GM11168 (cell line): Measurements from ENCODE around the gene TUBGCP2.

Source experiments
- in situ Hi-C: fragments of 300-500 bp; cut with MboI; formaldehyde crosslinking; loops from one replicate; pipeline ENCODE4 v1.12.0; 2022; ENCODE audit warnings: low sequenced_read_pairs; ENCODE audit not compliant: unreplicated experiment

Gene TUBGCP2

GRCh38 chr10:133308421-133309099, at the start of gene TUBGCP2, which contains the start of gene ZNF511:
TSS of gene TUBGCP2 (minus strand) at chr10:133308872. CDS start at chr10:133302941, 5,931 bp downstream.
TSS of gene ZNF511 (plus strand) at chr10:133308914. CDS start at chr10:133308944, 30 bp downstream.
- in situ Hi-C loops: loop anchor here (5.0 kb wide), 1 partner anchor 166 kb away; no protein-coding TSS in a partner anchor

- in situ Hi-C loops: no loop called here
Observed at GRCh38 chr10:133357285-133358161, 48.9 kb upstream of the TUBGCP2 start, which contains the start of gene FUOM. TSS of gene FUOM (minus strand) at chr10:133358019. CDS start at chr10:133358007, 12 bp downstream.

DNA sequence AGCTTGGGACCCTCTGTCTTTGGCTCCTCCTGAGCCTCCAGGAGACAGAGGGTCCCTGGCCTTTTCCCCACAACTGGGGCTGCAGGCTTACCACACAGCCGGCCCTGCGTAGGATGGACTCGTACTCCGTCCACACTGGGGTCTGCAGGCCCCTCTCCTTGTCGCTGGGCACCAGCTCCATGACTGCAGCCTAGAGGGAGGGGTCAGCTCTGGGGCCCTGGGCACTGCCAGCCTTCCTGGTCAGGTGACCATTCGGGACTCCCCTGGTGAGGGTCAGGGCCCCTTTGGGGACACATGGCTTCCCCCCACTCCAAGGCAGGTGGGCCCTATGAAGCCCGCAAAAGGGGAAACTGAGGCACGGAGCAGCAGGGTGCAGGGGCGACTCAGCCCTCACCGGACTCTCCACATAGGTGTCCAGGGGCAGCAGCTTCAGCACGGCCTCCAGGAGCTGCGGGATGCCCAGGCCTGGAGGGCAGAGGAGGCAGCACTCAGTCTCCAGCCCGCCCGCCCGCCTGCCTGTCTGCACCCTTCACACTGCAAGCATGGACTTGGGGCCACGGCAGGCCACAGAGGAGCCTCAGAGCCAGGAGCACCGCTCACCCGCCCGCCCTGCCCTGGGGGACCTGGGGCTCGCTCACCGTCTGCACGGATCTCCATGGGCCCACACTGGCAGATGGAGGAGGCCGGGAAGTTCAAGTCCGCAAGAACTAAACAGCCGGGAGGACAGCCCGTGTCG, 48.0 kb upstream of the TUBGCP2 start:
- in situ Hi-C loops: no loop called here

- in situ Hi-C loops: no loop called here
Observed at GRCh38 chr10:133355991-133356390, 47.3 kb upstream of the TUBGCP2 start.

DNA sequence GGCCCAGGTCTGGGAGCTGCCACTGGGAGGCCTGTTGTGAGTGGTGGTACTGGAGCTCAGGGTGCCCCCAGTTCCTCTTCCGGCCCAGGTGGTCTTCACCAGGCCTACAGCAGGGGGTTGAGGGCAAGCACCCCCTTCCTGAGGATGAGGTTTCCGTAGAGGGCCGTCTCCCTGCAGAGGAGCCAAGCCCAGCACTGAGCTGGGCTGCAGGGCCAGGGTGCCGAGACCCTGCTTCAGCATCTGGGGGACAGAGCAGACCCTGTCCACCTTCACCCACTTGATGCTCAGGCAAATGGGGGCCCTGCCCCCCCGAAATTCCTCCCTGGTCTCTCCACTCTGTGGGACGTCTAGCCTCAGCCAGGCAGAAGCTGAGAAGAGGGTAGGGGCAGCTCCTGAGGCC, 46.6 kb upstream of the TUBGCP2 start:
- in situ Hi-C loops: no loop called here

DNA sequence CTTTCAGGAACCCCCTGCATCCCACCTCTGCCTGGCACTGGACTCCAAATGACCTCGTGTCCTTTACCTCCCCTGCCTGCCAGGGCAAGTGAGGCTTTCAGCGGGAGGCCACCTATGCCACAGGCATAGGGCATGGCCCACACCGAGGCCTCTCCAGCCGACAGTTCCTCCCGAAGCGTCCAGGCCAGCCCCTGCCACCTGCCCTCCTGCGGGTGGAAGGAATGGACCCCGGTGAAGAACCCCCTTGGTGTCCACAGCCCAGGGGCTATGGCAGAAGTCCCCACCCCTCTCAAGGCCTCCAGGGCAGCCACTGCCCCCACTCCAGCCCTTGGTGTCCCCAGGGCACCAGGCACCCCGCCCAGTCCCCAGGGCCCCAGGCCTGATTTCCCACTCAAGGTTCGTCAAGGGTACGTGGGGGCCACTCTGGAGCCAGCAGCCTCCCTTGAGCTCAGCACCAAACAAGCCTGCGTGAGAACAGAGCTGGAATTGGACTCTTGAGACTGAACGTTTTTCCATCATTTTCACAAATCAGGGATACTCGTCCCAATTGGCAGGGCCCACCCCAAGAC, 46.1 kb upstream of the TUBGCP2 start:
- in situ Hi-C loops: no loop called here

DNA sequence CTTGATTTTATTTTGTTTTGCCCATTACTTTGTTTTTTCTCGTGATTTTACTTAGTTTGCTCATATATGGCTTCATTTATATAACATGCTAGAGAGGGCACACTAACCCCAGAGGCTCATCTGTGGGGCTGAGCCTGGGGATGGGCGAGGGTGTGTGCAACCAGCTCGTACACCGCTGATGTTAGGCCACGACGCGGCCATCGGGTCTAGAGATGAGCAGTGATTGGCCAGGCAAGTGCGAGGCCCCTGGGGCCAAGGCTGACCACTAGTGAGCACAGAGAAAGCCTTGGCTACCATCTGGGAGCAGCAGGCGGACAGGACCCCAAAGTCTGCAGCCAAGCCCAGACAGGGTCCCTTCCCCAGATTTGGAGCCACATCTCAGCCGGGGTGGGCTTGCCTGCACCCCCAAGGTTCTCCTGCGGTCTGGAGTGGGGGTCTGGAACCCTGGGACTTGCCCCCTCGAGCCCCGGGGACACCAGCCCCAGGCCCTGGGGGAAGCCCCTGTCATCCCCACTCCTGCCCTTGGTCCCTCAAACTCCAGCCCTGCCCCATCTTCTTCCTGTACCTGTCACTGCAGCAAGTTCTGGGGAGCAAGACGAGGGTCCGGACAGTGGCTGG, 45.4 kb upstream of the TUBGCP2 start:
- in situ Hi-C loops: no loop called here

DNA sequence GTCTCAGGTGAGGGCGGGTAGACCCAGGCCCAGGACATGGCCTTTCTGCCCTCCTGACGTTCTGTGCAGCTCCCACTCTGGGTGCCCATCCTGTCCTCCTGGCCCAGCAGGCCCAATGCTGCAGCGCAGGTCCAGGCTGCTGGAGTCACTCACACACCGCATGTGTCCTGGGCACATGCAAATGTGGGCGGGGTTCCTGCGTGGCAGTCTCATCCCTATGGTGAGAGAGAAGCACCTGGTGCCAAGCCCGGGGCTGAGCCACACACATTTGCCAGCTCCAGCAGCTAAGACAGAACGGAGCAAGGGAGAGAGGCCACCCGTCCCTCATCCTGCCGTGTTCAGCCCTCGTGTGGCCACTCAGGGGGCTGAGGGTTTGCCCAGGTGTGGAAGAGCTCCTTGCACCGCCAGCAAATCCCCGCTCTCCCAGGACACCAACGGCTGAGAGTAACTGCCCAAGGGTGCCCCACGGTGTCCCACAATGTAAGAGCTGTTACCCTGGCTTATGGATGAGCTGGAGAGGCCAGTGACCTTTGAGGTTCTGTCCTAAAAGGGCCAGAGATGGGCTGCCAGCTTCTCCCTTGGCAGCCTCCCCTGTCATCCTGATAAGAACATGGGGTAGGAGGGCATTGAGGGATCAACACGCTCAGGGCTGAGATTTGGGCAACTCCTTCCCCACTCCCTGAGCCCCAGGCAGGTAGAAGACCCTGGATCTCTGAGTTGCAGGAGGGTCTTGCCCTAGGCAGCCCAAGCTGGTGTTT, 44.7 kb upstream of the TUBGCP2 start:
- in situ Hi-C loops: no loop called here

GRCh38 chr10:133351408-133352318, 43.0 kb upstream of the TUBGCP2 start:
- in situ Hi-C loops: no loop called here

- in situ Hi-C loops: no loop called here
Observed at GRCh38 chr10:133350950-133351329, 42.3 kb upstream of the TUBGCP2 start.

DNA sequence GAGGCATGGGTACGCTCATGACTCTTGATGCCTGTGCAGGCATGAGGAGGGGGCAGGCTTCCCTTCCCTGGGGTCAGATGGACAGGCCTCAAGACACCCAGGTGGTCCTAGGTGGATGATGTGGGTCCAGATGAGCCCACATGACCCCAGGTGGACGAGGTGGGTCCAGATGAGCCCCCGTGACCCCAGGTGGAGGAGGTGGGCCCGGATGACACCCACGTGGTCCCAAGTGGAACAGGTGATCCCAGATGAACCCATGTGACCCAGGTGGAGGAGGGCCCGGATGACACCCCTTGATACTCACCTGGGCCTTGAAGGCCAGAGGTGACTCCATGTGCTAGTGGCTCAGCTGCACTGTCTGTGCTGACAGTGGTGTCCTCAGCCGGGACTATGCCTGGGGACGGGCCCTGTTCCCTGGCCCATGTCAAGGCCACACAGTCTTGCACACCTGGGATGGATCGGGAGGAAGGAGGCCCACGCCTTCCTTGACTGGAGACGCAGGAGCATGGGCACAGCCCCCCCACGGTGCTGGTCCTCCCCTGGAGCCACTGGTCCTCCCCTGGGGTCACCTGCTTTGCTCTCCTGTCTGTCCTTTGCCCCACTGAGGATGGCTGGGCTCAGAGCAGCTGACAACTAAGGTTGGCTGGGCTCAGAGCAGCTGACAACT, 41.7 kb upstream of the TUBGCP2 start:
- in situ Hi-C loops: no loop called here

GRCh38 chr10:133349577-133350011, 40.9 kb upstream of the TUBGCP2 start:
- in situ Hi-C loops: no loop called here

GRCh38 chr10:133349160-133349568, 40.5 kb upstream of the TUBGCP2 start:
- in situ Hi-C loops: no loop called here

- in situ Hi-C loops: no loop called here
Observed at GRCh38 chr10:133347710-133348517, 39.2 kb upstream of the TUBGCP2 start.

DNA sequence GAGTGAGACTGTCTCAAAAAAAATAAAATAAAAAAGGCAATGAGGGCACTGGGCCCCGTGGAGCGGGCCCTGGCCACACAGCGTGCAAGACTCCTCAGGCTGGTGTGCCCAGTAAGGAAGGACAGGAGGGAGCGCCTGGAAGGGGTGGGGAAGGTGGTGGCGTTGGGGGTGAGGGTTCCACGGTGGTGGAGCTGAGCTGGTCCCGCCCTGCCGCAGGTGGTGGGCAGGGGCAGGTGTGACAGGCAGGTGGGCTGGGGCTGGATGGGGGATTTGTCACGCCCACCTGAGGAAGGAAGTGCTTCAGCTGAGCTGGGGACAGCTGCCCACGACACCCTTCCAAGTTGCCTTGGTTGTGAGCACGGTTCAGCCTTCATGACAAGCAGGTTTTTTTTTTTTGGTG, 37.7 kb upstream of the TUBGCP2 start:
- in situ Hi-C loops: no loop called here

DNA sequence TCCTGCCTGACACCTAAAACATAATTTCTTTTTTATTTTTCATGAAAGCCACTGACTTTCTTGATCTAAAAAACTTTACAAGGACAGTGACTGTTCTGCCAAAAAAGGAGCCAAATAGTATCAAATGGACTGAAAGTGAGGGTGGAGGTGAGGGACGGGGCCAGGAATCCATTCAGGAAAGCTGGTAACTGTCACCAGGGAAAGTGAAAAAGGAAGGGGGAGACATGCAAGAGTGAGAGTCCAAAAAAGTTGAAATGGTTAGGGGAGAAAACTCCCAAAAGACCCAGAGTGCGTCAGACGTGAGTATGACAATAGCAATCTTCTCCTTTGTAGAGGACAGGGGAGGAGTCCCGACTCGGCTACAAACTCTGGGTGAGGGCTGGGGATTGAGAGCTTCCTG, 35.6 kb upstream of the TUBGCP2 start:
- in situ Hi-C loops: no loop called here

- in situ Hi-C loops: no loop called here
Observed at GRCh38 chr10:133343558-133343957, 34.9 kb upstream of the TUBGCP2 start.
